Head of caudate nucleus (tissue), 42 donors: ENCODE data around the gene R3HCC1L.

ENCODE experiments used
- DNase-seq, 42 donors: peaks; one replicate each; pipeline versions ENCODE4 v3.0.0 to v3.0.0-alpha.2; 2020 to 2021; ENCODE audit warnings: mixed read lengths in 7 of 42
- intact Hi-C: fragments of 100-400 bp; cut with DNase I; formaldehyde crosslinking; loops from one replicate; pipeline ENCODE4 v1.15.0; 2022

R3HCC1L gene

DNA sequence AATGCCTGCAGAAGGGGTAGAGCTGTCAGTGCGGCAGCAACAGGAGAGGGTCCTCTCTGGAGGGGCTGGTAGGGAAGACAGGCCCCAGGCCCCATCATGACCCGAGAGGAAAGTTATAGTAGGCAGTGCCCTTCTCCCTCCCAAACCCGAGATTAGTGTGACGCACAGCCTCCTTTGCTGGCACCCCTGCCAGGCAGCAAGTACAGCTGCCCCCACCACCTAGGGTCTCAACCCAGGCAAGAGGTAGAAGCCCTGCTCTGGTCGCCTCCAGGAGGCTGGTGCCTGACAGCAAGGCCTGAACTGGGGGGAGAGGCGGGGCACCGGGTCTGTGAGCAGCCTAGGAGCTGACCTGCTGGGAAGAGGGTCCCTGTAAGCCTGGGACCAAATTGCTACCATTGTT is 118.0 kb downstream of the R3HCC1L start:
- no peak for DNase-seq
- intact Hi-C loops: no loop called here

GRCh38 chr10:98253499-98253898 is 119.0 kb downstream of the R3HCC1L start:
- no peak for DNase-seq
- intact Hi-C loops: no loop called here

DNA sequence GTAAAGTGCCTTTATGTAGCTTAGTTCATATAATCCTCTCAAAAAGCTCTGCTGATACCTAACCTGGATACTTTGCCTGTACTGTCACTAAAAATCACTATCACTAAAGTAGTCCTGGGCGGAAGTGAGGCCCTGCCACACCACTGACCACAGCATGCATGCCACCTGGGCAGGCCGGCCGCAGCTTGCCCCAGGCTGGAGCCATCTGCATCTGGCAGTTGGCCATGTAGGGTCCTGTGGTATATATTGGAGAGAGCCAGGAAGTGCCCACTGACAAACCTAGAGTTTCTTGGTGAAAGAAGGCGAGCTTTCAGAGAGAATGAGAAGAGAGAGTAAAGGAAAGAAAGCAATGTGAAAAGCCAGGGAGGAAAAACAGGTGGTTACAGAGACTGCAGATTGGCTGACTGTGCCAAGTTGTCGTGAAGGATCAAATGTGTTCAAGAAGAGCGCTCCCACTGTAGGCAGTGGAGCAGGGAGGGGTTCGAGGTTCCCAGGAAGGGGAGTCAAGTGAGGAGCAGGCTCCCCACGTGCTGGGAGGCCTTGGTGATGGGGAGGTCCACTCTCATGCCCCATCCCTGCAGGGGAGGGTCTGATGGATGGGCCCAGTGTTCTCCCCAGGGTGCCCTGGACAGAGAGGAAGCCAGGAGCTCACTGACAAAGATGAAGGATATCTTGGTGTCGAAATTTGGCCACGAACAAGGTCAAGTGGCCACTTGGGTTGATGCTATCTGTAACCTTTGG is 119.9 kb downstream of the R3HCC1L start:
- no peak for DNase-seq
- intact Hi-C loops: no loop called here

DNA sequence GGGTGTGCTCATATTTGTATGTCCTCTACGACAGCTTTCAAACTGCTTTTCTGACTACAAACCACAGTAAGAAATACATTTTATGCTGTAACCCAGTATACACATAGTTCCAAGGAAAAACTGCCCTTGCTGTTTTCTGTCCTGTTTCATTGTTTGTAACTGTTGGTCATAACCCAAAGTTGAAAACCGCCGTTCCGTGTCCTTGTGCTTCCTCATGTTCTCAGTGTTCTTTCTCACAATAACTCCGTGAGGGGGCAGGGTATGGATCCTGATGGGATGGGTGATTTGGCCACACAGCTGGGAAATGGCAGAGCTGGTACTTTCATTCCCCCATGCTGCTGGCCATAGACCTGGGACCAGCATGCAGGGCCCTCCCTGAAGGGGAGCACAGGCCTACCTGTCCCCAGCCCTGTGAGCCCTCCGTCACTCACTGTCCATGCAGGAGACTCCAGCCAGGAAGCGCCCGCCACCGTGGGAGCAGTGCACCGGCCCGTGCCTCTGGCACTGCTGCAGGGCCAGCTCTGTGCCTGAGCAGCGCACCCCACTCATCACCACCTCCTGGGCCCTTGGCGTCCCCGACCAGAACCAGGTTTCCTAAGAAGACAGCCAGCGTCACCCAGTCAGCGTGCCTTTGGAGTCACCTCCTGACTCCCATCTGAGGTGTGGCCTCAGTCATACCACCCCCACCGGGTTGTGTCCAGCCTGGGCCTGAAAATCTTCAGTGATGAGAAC is 120.9 kb downstream of the R3HCC1L start:
- DNase-seq: no peak
- intact Hi-C loops: no loop called here

GRCh38 chr10:98256692-98257091 is 122.2 kb downstream of the R3HCC1L start:
- DNase-seq: no peak
- intact Hi-C loops: no loop called here

GRCh38 chr10:98257198-98257597 is 122.7 kb downstream of the R3HCC1L start:
- no peak for DNase-seq
- intact Hi-C loops: no loop called here

GRCh38 chr10:98257961-98258360 is 123.5 kb downstream of the R3HCC1L start:
- intact Hi-C loops: no loop called here

DNA sequence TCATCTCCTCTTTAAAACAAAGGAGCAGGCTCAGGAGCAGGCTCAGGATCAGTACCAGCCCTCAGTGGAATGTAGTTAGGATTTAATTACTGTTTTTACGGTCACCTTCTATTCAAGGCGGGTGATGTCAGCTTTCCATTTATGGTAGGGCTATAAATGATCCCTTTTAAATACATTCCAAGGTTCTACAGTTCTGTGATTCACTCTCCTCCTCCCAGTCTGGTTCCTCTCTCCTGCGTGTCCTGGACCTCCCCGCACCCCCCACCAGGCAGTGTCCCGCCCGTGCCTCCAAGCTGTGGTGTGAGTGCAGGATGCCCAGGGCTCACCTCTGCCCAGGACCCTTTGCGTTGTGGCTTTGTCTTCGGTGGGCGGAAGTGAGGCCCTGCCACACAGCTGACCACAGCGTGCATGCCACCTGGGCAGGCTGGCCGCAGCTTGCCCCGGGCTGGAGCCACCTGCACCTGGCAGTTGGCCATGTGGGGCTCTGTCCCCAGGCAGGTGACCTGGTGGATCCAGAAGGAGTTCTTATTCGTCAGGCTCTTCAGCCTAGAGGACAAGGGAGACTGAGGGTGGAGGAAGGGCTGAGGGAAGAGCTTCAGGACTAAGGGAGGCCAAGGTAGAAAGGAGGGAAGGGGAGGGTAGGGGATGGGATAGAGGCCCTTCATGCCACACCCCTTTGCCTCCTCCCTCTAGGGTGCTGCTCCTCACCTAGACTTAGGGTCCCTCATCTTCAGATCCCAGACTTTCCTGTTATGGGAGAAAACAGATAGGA is 124.4 kb downstream of the R3HCC1L start:
- intact Hi-C loops: no loop called here
- no peak for DNase-seq

More at GRCh38 chr10:98257961-98258360, 123.5 kb downstream of the R3HCC1L start:
- DNase-seq: no peak

DNA sequence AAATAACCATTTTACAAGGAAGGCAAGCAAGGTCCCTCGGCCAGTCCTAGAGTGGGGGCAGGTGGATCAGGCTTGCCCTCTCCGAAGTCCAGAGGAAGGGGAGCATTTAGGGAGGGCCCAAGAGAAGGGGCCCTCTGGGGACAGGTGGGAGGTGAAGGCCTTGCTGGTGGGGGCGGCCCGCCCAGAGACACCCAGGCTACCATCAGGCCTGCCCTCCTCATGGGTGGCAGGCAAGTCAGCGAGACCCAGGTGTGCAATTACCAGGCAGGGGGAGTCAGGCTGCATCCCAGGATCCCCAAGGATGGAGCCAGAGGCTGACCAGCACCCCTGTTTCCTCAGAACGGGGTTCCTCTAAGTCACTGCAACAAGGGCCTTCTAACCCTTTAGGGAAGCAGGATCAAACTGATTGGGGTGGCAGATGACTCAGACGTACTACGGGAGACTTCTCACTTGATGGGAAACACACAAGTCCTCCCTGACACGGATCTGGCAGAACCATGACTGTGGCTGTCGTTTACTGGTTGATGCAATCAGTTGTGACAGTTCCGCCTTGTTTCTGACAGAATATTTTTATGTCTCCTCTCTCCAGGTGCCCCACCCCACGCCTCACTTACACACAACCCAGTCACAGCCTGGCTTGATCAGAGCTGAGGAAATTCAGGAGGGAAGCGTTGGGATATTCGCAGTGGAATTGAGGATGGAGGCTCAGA is 125.3 kb downstream of the R3HCC1L start:
- intact Hi-C loops: no loop called here
- peak in 36 of 42 donors; percentile 18 to 86 (median 58) for DNase-seq

DNA sequence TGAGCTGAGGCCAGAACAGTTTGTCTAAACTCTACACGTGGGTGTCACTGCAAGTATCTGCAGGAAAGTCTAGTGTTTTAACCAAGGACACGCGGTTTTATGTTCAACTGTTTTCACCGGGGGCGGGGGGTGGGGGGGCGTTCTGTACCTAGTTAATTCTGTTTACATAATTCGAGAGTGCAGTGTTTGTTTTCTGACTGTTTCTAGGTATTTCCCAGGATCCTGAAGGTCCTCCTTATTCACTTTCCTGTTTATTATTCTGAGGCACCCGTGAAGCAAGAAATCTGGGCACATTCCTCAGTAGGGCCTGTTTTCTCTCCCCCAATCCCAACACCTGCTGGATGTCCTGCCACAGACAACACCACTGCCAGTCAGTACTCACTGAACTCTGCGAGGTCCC is 125.9 kb downstream of the R3HCC1L start:
- no peak for DNase-seq
- intact Hi-C loops: no loop called here

GRCh38 chr10:98260752-98261151 is 126.3 kb downstream of the R3HCC1L start:
- intact Hi-C loops: no loop called here

DNA sequence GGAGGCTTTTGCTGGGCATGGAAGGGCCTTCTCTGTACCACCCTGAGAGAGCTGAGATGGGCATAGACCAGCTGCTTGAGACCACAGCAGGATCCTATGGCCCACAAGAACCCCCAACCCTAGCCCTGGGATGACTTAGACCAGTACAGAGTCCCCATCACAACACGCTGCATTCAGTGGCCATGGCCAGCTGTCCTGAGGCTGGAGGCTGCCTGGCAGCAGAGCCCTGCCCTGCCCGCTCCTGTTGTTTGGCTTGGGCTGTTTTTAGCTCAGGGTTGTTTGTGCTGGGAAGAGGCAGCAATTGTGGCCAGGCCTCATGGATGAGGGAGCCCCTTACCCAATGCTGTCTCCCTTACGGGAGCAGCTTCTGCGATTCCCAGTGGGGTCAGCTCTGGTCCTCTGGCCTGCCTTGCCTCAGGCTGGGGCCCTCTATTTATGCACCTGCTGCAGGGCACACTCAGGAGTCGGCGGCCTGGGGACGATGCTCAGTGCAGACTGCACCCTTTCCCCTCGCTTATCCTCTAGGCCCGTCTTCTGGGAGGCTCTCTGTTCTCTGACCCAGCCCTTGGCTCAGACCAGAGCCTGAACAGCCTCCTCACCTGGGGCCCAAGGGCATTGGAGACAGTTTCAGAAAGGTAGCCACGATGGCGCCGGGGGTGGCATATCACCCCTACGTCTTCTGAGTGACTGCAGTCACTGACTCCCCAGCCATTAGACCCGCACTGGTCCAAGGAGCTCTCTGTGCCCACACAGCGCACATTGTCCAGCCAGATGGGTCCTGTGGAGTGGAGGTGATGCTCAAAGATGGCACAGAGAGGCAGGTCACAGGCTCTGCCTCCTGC is 127.2 kb downstream of the R3HCC1L start:
- intact Hi-C loops: no loop called here
- DNase-seq: peak in 2 of 42 donors; percentile 18 to 35

More at GRCh38 chr10:98260752-98261151, 126.3 kb downstream of the R3HCC1L start:
- peak in 1 of 42 donors; percentile 25 for DNase-seq

DNA sequence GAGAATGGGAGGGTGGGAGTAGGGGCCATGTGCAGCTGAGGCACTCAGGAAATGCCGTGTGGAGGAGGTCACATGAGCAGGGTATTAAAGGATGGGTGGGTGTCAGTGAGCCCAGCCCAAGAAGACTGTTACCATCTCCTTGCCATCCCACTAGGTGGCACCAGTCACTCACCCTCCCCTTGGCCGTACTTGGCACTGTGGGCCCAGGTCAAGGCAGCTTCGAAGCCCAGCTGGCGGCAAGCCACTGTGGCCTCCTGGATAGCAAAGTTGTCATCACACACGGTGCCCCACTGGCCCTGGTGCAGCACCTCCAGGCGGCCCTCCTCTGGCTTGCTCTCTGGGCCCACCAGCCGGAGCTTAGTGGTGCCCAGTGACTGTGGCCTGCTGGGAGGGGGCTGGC is 128.1 kb downstream of the R3HCC1L start:
- intact Hi-C loops: no loop called here
- peak in 5 of 42 donors; percentile 16 to 43 (median 32) for DNase-seq

GRCh38 chr10:98263088-98263487 is 128.6 kb downstream of the R3HCC1L start:
- peak in 1 of 42 donors; percentile 8 for DNase-seq
- intact Hi-C loops: no loop called here

DNA sequence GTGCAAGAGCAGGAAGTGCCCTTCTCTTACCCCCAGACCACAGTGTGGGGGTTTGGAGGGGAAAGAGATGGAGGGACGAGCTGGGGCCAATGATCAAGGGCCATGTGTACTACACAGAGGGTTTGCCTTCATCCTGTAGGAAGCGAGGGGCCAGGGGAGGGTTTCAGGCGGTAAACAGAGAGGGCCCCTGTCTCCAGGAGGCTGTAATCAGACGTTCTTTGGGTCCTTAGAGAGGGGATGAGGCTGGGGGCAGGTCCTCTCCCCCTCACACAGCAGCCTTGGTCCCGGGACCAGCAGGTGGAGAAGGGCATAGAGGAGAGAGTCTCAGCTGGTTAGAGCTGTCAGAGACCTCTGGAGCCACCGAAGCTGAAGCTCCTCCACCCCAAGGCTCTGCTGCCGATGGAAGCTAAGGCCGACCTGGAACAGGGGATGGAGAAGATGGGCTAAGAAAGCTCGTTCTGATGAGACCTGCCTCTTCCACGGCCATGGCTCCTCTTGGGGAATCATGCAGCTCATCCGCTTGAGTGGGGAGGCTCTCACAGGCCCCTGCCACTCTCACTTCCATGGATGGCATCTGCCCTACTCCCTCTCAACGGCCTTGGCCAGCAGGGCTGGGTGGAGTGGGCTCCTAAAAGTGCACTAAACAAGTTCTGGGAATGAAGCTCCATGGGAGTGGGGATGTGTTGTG is 130.1 kb downstream of the R3HCC1L start:
- intact Hi-C loops: no loop called here
- DNase-seq: peak in 1 of 42 donors; percentile 7

DNA sequence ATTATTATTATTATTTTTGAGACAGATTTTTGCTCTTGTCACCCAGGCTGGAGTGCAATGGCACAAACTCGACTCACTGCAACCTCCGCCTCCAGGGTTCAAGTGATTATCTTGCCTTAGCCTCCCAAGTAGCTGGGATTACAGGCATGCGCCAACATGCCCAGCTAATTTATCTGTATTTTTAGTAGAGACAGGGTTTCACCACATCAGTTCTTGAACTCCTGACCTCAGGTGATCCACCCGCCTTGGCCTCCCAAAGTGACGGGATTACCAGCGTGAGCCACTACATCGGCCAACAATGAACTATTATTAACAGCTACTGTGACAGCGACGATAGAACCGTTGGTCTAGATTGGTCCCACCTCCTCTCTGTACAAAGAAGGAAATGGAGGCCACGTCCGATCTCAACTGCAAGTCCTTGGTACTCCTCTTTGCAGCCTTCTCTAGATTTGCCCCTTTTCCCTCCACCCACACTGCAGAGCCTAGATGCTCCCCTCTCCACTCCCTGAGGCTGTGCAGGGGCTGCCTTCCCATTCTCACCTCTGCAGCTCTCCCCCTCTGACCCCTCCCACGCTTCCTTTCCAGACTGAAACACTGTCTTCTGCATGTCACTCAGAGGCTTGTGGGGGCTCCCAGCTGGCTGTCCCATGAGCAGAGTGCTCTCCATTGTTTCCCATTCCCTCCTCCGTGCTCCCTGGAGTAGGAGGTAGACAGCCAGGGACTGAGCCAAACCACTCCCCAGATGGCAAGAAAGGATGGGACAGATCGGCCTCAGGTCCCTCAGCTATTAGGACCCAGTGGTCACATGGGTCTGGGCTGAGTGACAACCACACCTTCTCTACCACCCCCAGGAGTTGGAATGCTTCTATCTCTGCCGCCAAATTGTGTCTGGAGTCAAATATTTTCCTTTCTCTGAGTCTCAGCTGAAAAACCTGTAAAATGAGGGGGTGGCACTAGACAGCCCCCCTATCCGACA is 131.2 kb downstream of the R3HCC1L start:
- intact Hi-C loops: no loop called here
- no peak for DNase-seq

DNA sequence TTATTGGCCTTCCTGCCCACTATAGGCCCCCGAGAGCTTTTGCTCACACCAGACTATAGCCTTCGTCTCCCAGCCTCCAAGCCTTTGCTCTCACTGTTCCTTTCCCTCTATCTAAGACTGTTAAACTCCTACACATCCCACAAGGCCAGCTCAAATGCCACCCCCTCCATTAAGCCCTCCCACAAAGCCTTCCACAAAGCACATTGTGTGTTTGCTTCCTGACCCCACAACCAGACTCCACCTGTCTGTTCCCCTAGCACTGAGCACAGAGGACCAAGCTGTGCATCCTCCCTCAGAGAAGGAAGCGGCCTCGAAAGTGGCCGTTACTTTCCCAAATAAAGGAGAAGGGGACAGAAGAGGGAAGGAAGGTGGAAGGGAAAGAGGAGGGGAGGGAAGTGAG is 132.2 kb downstream of the R3HCC1L start:
- DNase-seq: no peak
- intact Hi-C loops: no loop called here
